Measurements from ENCODE around the gene MAP2K7.
A peak's percentile ranks its signal among the peaks of the same experiment; 100 is the strongest.
"Not testable (repeated sequence)": the region's sequence is repeated elsewhere in the genome, so short reads cannot be mapped to it uniquely, and the experiment has no call there.

Gene MAP2K7

DNA sequence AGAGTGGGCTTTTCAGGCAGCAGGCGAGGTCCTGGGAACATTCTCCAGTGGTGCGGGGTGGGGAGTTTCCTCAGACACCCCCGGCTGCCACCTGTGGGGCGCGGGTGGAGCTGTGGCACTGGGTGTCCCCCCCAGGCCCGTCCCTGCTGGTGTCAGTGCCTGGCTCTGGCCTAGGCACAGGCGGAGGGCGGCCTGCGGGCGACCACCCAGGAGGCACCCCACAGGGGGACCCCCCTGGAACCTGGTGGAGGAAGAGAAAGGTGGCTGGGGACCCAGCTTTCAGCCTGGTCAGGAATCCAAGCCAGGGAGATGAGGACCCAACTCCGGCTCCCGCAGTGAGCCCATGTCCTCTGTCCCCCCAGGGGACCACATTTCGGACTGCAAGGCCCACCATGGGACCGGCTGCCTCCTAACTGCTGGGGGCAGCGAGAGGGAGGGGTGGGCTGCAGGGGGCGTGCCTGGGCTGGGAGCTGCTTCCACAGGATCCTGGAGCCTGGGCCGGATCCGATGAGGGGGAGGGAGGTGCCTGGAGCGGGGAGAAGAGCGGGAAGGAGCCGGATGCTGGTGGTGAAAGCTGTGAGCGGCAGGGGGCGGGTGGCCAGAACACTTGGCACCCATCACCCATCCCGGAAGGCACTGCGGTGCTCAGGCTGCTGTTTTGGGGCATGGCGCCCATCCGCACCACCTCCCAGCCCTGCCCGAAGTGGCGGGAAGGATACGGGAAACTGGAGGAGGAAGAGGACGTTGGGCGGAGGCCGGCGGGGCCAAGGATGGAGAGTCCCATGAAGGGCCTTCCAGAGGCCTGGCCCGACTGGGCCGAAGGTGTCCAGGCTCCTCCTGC is 27.8 kb downstream of the MAP2K7 start:
- no peak for DNase-seq (ENCODE audit: low spot score)

DNA sequence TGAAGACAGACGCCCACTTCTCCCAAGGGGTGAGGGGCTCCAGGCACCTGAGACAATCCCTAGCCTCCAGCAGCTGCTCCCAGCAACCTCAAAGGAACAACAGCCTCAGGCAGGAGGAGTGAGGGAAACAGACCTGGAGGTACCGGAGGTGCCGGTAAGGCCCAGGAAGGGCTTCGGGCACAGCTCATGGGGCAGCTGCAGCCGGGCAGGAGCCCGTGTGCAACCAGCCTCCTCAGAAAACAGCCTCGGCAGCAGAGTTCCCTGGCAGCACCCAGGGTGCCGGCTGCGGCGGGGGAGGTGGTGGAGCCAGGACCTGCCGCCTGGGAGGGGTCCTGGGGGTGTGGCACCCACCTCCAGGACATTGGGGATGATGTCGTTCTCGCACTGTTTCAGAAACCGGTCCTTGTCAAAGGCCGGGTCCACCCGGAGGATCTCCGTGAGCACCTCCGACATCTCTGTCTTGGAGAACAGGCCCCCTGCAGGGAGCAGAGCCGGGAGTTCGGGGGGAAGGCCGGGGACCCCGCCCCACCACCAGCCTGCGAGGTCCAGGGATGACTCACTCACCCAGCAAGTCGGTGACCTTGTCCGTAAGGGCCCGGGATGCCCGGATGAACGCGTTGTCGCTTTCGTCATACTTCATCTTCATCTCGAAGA is 28.7 kb downstream of the MAP2K7 start:
- no peak for DNase-seq (ENCODE audit: low spot score)

DNA sequence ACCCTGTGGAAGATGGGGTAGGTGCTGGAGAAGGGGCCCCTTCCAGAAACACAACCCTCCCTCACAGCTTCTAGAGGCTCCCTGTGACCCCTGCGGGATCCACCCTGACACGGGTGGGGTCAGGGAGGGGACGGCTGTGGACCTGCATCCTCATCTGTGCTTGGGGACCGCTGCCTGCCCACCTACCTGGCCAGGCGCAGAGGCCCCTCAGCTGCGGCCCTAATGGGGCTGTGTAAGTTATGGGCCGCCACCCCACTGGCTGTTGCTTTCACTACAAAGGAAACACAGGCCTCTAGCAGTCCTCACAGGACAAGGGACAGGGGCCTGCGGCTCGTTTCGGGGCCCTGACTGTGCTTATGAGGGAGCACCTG is 29.2 kb downstream of the MAP2K7 start:
- no peak for DNase-seq (ENCODE audit: low spot score)

DNA sequence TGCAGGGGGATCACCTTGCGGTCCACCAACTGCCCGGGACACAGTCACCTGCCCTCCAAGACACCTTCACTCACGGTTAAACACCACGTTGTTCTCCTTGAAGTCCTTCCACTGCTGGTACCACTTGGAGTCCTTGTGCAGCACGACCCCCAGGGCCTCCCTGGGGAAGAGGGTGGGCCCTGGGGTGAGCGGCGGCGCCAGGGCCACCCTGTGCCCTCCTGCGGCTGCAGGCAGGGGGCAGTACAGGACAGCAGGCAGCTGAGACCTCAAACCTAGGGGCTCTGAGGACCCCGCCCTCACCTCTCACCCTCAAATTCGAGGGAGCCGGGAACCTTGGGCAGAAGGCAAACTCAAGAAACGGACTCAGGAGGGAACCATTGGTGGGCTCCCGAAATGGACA is 29.7 kb downstream of the MAP2K7 start:
- DNase-seq (ENCODE audit: low spot score) = no peak

DNA sequence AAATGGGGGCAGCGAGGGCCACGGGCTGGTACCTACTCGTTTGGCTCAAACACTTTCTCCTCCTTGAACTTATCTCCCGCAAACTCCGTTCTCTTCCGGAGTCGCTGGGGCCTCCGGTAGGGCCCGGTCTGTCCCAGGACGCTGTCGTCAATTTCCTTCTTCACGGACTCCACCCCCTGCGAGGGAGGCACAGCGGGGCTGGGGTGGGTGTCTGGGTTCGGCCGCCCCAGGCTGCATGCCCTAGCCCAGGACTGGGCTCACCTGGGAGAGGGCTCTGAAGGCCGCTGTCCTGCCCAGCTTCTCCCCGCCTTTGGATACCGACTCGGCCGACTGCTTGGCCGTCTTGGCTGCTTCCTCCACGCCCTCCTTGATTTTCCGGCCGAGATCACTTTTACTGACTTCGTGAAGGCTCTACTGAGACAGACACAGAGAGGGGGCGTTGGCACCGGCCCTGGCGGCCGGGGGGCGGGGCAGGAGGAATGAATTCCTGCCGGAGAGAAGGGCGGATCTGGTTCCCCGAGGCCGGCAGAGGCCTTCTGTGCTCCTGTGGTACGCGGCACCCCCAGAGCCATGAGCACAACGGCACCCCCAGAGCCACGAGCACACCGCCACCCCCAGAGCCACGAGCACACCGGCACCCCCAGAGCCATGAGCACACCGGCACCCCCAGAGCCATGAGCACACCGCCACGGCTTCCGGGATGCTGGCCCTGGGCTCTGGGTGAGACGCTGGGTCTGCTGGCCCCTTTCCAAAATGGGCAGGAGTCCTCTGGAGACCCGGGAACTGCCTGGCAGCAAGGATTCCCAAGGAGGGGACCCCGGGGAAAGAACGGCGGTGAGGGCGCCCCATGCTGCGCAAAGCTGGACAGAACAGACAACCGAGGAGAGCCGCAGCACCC is 30.4 kb downstream of the MAP2K7 start:
- no peak for DNase-seq (ENCODE audit: low spot score)

DNA sequence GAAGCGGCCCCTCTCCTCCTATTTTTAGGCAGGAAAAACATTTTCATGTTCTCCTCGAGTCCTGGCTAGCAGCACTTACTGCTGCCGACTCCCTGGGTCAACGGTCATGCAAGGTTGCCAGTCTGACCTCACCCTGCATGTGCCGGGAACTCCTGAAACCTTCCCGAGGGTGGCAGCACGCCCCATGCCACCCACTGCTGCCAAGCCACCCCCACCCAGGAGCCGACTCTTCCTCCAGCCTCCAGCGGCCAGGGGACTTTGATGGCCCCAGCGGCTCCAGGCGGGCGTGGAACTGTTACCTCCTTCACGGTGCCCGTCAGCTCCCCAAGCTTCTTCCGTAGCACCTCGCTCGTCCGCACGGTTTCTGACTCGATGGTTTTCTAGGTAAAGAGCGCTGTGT is 31.1 kb downstream of the MAP2K7 start:
- no peak for DNase-seq (ENCODE audit: low spot score)

DNA sequence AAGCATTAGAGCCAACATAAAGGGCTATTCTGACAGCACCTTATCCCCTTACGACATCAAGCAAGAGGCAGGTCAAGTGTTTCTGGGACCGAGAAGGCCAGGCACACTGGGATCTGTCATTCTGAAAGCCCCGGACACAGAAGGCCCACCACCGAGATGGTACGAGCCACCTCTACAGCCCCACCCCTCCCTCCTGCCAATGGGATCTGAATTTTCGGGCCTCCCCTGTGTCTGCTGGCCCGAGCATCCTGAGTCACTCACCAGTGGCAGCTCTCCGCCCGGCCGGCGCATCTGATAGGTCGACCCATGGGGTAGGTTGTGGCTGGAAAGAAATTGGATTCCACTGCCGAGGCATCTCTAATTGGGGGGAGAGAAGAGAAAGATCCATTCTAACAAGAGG is 37.2 kb downstream of the MAP2K7 start:
- DNase-seq (ENCODE audit: low spot score) = no peak

DNA sequence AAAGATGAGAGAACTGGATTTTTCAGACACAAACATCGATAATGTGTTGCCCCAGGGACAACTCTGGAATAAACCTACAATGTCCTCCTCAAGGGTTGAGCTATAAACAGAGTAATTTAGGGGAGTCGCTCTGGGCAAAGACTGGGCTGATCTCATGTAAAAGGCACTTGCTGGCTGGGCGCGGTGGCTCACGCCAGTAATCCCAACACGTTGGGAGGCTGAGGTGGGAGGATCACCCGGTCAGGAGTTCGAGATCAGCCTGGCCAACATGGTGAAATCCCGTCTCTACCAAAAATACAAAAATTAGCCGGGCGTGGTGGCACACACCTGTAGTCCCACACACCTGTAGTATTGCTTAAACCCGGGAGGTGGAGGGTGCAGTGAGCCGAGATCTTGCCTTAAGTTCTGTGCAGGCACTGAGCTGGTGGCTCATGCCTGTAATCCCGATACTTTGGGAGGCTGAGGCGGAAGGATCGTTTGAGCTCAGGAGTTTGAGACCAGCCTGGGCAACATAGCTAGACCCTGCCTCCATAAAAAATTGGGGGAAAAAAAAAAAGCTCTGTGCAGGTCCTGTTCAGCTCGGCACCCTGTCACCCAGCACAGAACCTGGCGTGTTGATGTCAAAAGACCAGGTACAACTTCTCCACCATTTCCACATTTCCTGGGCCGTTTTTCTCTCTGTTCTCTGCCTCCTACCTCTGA is 38.4 kb downstream of the MAP2K7 start:
- no peak for DNase-seq (ENCODE audit: low spot score)

DNA sequence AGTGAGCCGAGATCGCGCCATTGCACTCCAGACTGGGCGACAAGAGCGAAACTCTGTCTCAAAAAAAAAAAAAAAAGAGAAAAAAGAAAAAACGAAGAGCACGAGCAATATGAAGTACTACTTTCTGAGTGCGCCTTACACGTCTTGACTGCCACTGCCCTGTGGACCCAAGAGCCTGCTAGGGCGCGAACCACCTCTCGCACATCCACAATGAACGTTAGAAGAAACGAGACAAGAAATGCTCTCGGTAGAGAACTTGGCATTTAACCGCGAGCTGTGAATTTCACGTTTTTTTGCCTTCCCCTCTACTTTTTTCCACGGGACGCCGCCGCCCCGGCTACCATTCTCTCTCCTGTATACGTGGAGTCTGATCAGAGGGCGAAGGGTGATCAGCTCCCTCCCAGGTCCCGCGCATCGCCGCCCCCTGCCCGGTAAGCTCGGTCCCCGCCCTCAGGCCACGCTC is 39.3 kb downstream of the MAP2K7 start:
- no peak for DNase-seq (ENCODE audit: low spot score)

DNA sequence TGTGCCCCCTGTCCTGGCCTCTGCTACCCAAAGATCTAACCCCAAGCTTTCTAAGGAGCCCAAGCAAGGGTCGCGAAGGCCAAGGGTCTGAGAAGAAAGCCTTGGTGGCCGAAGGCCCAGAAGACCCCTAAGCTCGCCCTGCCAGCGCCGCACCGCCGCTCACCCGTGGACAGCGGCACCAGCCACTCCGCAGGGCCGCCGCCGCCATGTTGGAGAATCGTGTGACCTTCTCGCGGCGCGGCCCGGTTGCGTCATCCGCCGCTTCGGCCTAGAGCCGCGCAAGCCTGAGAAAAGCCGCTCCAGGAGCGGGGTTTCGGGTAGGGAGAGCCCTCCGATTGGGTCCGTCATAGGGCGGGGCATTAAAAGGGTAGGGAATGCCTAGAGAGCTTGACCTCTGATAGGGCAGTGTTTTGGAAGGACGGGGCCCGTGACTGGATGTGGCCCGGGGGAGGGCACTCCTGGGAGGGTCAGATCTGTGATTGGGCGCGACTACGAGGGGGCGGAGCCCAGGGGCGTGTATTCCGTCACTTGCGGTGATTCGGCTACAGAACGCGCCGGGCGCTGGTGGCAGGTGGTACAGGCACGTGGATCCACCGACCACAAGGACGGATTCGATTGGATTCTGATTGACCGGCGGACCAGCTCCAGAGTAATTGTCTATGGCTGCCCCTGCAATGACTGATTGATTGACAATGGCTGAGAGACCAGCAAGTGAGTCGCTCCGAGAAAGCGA is 39.9 kb downstream of the MAP2K7 start, which contains the start of gene TIMM44:
TSS of gene TIMM44 (minus strand) at position 223 of the 733 bp plus-strand sequence. CDS start at position 208, 15 bp downstream.
- DNase-seq (ENCODE audit: low spot score) = peak; percentile 98

DNA sequence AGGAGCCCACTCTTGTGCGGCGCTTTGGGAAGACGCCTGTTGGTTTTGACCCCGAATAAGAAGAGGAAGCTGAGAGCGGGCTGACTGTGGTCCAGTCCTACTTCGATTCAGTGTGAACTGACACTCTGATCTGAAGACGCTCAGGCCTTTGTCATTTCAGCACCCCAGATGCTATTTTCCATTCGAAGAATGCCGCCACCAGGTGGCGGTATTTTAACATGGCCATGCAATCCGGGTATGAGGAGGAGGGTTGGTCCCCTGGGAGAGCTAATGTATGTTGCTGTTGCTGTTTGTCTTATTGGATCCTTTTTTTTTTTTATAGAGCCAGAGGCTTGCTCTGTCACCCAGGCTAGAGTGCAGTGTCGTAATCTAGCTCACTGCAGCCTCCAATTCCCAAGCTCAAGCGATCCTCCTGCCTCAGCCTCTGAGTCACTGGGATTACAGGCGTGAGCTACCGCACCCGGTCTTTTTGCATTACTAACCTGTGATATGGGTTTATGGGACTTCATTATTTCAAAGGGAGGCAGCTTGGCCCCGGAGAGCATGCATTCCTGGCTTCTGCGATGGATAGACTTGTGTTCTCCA is 40.6 kb downstream of the MAP2K7 start:
- DNase-seq (ENCODE audit: low spot score) = peak; percentile 81

DNA sequence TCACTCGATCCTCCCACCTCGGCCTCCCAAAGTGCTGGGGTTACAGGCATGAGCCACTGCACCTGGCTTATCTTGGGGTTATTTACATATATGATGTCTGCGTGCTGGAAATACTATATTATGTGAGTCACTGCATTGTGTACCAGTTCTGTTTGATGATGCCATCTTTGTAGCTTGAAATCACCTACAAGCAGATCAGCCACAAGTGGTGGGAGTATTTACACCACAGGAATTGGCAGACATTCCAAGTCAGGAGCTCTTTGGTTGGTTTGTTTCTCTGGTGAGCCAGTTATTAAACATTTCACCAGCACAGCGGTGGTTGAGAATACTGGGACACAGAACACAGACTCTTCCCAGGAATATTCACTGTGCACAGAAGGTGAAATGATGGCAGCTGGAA is 44.3 kb downstream of the MAP2K7 start:
- no peak for DNase-seq (ENCODE audit: low spot score)

DNA sequence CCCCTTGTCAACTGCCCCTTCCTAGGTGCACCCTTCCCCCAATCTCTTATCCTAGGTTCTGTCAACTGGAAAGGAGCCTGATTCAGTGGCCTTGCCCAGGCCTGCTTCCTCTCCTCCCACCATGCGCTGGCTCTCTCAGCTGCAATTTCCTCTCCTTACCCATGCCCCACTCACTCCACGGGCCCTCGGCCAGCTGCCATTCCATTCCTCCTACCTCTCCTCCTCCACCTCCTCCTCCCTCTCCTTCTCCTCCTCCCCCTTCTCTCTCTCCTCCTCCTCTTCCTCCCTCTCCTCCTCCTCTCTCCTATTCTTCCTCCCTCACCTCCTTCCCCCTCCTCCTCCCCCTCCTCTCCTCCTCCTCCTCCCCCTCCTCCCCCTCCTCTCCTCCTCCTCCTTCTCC is 49.4 kb downstream of the MAP2K7 start:
- DNase-seq (ENCODE audit: low spot score) = peak; percentile 35

DNA sequence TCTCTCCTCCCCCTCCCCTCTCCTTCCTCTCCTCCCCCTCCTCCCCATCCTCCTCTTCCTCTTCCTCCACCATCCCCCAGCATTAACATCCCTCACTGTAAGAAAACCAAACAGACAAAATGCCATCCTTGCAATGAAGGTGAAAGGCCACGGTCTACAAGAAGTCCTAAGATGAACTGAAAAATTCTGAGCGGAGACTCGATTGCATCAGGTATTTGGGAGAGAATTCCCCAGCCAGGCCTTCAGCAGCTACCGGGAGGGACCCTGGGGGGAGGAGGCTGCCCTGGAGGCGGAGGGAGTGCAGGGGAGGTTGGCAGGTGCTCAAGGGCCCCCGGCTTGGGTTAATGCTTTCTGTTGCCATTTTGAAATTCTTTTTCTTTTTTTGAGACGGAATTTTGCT is 49.9 kb downstream of the MAP2K7 start:
- no peak for DNase-seq (ENCODE audit: low spot score)

DNA sequence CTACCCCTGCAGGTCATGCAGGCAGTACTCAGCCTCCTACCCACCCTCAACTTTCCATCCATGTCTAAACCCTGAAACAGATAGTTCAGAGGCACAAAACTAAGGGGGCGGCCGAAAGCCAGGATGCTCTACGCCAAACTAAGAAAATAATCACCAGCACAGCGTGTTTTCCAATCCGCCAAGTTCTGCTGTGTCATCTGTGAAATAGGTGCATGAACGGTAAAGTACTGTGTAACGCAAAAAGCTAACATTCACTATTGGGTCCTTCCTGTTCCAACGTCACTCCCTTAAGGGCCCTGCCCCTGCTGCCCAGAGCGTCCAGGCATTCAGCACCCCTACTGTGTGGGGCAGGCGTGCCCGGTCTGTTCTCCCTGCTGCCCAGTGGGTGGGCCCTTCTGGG is 52.0 kb downstream of the MAP2K7 start:
- no peak for DNase-seq (ENCODE audit: low spot score)

DNA sequence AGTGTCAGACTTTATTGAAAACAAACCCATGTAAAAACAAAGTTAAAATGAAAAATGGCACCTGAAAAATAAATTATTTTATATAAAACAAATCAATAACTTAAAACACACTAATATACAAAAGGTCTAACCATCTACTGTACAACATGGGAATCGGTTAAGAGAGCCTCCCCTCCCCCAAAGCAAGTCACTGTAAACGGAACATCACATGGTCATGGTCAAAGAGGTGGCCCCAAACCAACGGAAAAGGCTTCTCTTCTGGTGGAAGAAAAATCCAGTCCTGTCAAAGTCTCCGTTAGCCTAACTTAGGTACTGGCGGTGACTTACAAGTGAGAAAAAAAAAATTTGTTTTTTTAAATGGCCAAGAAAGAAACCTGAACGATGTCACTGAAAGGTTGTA is 55.5 kb downstream of the MAP2K7 start:
- DNase-seq (ENCODE audit: low spot score) = no peak

DNA sequence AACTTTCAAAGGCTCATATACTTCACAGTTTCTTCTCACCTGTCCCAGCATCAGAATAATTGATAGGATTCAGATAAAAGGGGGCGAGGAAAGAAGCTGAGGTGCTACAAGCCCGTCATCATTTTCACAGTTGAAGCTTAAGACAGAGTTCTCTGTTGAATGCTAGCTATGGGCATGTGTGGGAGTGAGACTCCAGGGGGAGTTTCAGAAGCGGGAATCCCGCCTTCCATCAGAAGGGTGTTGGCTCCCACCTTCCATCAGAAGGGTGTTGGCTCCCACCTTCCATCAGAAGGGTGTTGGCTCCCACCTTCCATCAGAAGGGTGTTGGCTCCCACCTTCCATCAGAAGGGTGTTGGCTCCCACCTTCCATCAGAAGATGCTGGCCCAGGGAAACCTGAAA is 57.4 kb downstream of the MAP2K7 start:
- DNase-seq (ENCODE audit: low spot score) = not testable (repeated sequence)

DNA sequence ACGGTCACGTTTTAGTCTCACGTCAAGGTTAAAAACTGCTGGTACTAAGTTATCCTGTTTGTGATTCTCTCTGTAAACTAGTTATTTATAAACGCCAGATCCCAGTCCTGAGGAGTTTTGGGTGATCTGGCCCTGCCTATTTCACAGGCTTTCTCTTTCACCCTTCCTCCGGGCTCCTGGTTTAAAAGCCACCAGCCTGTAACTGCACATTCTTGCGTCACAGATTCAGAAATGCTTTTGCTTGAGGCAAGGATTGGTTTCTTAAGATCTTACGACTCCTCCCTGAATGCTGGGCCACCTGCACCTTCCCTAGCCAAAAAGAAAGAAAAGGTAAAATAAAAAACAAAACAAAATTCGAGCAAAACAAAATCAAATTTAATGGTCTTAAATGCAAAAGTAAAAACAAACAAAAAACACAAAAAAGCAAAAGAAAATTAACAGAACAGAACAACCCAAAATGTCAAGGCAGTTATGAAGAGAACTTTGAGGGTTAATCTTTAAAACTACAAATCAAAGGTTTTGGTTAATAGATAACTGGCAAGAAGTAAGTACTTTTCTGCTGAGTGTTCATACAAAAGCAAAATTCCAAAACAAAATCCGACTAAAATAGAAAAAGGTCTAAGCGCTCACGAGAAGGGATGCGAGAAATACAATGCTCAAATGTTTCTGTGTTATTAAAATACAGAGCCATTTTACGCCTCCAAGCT is 58.4 kb downstream of the MAP2K7 start:
- DNase-seq (ENCODE audit: low spot score) = no peak

DNA sequence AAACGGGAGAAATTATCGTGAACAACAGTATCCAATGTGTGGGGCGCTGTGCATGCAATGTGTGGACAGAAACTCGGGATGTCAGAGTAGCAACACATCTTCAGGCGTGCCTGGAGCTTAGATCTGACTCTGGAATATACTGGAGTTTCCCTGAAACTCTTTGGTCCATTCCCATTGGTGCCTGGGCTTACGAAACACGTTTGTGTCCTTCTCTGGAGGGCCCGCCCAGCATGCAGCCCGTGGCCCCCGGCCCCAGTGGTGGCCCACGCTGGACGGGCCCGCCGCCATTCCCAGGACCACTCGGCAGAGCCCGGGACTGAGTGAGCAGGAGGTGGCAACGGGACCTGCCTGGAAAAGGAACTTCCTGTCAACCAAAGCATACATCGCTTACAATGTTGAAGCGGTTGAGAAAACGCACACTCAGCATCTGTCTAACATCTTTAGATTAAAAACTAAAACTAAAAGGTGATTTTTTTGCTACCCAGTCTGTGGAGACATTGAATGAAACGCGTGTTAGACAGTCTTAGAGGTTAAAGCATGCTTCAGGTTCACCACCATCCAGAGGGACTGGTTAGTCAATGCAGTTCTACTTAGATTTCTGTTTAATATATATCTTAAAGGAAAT is 59.1 kb downstream of the MAP2K7 start:
- DNase-seq (ENCODE audit: low spot score) = no peak

DNA sequence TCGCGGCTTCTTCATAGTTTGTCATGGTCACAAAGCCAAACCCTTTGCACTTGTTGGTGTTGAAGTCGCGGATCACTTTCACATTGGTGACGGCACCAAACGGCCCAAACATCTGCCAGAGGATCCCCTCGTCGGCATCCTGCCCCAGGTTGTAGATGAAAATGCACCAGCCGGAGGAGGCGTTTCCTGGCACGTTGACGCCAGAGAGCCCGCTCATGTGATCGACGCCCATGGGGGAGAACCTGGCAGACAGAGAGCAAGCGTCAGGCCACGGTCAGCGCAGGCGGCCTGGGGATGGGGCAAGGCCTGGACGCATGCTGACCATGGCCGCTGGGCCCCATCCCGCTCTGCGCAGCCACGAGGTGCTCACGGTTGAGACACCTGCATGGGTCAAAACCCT is 59.9 kb downstream of the MAP2K7 start:
- DNase-seq (ENCODE audit: low spot score) = no peak
